Osteocyte (in vitro differentiated cells): ENCODE data around the gene TMEM239. TPM values are rescaled to one million over a fixed set of nuclear protein-coding genes. Genes with fewer than 3 reads are reported as not detected.
A peak's percentile ranks its signal among the peaks of the same experiment; 100 is the strongest.
"Not testable (repeated sequence)": the region's sequence is repeated elsewhere in the genome, so short reads cannot be mapped to it uniquely, and the experiment has no call there.

Source experiments
- DNase-seq: peaks from one replicate; pipeline ENCODE4 v3.0.0; 2021; ENCODE audit warnings: mixed read lengths; ENCODE audit not compliant: unreplicated experiment; ENCODE audit errors: extremely low spot score
- H3K27ac Mint-ChIP-seq: one replicate; pipeline ENCODE4 v1.8.0; 2021; ENCODE audit warnings: mild to moderate bottlenecking, mixed read lengths; ENCODE audit not compliant: unreplicated experiment
- H3K27me3 Mint-ChIP-seq: one replicate; pipeline ENCODE4 v1.8.0; 2021; ENCODE audit warnings: mixed read lengths; ENCODE audit not compliant: unreplicated experiment
- H3K36me3 Mint-ChIP-seq: one replicate; pipeline ENCODE4 v1.8.0; 2021; ENCODE audit warnings: mixed read lengths; ENCODE audit not compliant: unreplicated experiment
- H3K4me1 Mint-ChIP-seq: one replicate; pipeline ENCODE4 v1.8.0; 2021; ENCODE audit warnings: mixed read lengths; ENCODE audit not compliant: unreplicated experiment
- H3K4me3 Mint-ChIP-seq: one replicate; pipeline ENCODE4 v1.8.0; 2021; ENCODE audit warnings: mild to moderate bottlenecking, moderate library complexity, mixed read lengths; ENCODE audit not compliant: unreplicated experiment
- H3K9me3 Mint-ChIP-seq: one replicate; pipeline ENCODE4 v1.8.0; 2021; ENCODE audit warnings: mixed read lengths; ENCODE audit not compliant: unreplicated experiment
- long read RNA-seq: library from polyadenylated mRNA; unstranded; transcript quantifications from one replicate; pipeline ENCODE4 v2.0.0, GENCODE V29; 2021
- total RNA-seq: library from RNA; stranded (reverse); gene quantifications from 2 replicates; pipeline ENCODE4 v1.2.1, GENCODE V29; 2021
- TF ChIP-seq, protein P1 (sequence below): fragments of 200-600 bp; sonication (generic); IDR thresholded peaks from 2 replicates; pipeline ENCODE4 v1.5.0; 2021; ENCODE audit warnings: antibody characterized with exemption, mild to moderate bottlenecking, moderate library complexity

The TMEM239 gene
- not detected in 2 replicates for total RNA-seq
- long read RNA-seq: 0 reads

DNA sequence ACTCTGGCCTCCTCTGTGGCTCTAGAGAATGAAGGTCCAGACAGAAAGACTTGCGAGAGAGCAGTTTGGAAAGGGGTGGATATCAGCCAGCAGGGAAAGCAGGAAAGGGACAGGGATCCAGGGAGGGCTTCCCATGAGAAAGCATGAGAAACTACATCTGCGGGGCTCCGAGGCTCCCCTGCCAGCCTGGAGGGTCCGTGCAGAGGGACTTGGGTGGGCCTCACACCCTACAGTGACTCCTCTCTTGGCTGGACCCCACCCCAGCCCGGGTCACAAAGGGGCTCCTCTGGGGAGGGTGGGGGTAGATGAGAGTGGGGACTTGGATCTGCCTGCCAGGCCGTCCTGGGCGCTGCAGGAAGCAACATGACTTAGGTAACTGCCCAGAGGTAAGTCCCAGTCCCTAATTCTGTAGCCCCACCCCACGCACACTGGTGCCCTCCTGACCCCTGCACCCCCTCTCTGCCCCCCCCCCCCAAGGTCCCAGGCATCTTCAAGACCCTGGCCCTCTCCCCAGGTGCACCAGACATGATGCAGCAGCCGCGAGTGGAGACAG lies at the start of gene TMEM239:
Gene TMEM239, plus strand, starts transcription at position 335 of the 553 bp plus-strand sequence. Its CDS starts 191 bp downstream, at position 526.
- H3K4me1 Mint-ChIP-seq: peaks cover 58% of the 10 kb centered on the region
- no peak within 1 kb of the TSS for H3K4me3 Mint-ChIP-seq
- H3K36me3 Mint-ChIP-seq: no peaks in the 10 kb centered on the region
- no peaks in the 10 kb centered on the region for H3K27me3 Mint-ChIP-seq
- TF ChIP-seq, protein P1, sequence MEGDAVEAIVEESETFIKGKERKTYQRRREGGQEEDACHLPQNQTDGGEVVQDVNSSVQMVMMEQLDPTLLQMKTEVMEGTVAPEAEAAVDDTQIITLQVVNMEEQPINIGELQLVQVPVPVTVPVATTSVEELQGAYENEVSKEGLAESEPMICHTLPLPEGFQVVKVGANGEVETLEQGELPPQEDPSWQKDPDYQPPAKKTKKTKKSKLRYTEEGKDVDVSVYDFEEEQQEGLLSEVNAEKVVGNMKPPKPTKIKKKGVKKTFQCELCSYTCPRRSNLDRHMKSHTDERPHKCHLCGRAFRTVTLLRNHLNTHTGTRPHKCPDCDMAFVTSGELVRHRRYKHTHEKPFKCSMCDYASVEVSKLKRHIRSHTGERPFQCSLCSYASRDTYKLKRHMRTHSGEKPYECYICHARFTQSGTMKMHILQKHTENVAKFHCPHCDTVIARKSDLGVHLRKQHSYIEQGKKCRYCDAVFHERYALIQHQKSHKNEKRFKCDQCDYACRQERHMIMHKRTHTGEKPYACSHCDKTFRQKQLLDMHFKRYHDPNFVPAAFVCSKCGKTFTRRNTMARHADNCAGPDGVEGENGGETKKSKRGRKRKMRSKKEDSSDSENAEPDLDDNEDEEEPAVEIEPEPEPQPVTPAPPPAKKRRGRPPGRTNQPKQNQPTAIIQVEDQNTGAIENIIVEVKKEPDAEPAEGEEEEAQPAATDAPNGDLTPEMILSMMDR: no peak
- H3K9me3 Mint-ChIP-seq: peaks cover 10% of the 10 kb centered on the region
- peak within 1 kb of the TSS; percentile 55 for H3K27ac Mint-ChIP-seq
- peak; percentile 80 for DNase-seq

GRCh38 chr20:2767768-2768631 lies 48.2 kb upstream of the TMEM239 start:
- Mint-ChIP-seq H3K4me1 (peaks cover 12% of the 10 kb centered on the region), H3K27me3 (peaks cover 24% of the 10 kb centered on the region), H3K27ac (no peak overlapping the region), H3K36me3 (no peaks in the 10 kb centered on the region), H3K4me3 (no peak overlapping the region), H3K9me3 (no peaks in the 10 kb centered on the region)
- no peak for DNase-seq
- TF ChIP-seq, protein P1: no peak

GRCh38 chr20:2768632-2769015 lies 47.5 kb upstream of the TMEM239 start:
- Mint-ChIP-seq H3K4me3 (no peak overlapping the region), H3K27ac (no peak overlapping the region), H3K9me3 (no peaks in the 10 kb centered on the region), H3K36me3 (no peaks in the 10 kb centered on the region), H3K4me1 (peaks cover 12% of the 10 kb centered on the region), H3K27me3 (peaks cover 19% of the 10 kb centered on the region)
- TF ChIP-seq, protein P1: no peak
- no peak for DNase-seq

DNA sequence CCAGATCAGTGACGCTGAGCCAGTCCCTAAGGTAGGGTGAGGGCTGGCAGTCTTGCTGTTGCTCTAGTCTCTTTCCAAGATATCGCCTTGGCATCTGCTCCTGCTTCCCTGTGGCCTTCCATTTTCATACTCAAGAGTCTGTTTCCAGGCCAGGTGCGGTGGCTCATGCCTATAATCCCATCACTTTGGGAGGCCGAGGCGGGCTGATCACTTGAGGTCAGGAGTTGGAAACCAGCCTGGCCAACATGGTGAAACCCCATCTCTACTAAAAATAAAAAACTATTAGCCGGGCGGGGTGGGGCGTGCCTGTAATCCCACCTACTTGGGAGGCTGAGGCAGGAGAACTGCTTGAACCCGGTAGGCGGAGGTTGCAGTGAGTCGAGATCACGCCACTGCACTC lies 46.1 kb upstream of the TMEM239 start:
- not testable (repeated sequence) for DNase-seq, H3K9me3 Mint-ChIP-seq, H3K4me3 Mint-ChIP-seq, H3K36me3 Mint-ChIP-seq, H3K27ac Mint-ChIP-seq
- peaks cover 16% of the 10 kb centered on the region for H3K27me3 Mint-ChIP-seq
- H3K4me1 Mint-ChIP-seq: peaks cover 12% of the 10 kb centered on the region

DNA sequence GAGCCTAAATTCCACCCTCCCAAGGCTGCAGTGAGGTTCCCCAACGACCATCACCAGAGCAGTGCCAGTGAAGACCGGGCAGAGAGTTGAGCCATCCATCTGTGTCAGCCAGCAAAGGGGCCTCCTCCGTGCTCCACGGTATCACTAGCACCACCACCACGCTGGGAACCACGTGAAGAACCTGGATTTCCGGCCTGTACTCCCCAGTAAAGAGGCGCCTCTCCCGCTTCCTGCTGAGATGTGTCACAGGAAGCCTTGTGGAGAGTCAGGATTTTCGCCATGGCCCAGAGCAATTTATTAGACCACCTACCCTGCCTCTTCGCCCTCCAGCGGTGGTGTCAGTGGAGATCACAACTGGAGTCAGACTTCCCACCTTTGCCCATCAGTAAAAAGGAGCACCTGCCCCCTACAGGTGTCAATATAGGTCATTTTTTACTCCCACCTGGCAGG lies 44.5 kb upstream of the TMEM239 start:
- no peak overlapping the region for H3K27ac Mint-ChIP-seq
- TF ChIP-seq, protein P1: no peak
- DNase-seq: no peak
- no peaks in the 10 kb centered on the region for H3K9me3 Mint-ChIP-seq
- peaks cover 12% of the 10 kb centered on the region for H3K4me1 Mint-ChIP-seq
- no peaks in the 10 kb centered on the region for H3K36me3 Mint-ChIP-seq
- H3K4me3 Mint-ChIP-seq: no peak overlapping the region
- H3K27me3 Mint-ChIP-seq: peaks cover 15% of the 10 kb centered on the region
